Bladder microvascular endothelial cell (primary cell): Measurements from ENCODE around the gene C17orf113. TPM values are rescaled to one million over a fixed set of nuclear protein-coding genes. Genes with fewer than 3 reads are reported as not detected.

Experiments used
- total RNA-seq: library from RNA; depleted of rRNA; stranded (reverse); fragments of >200 nt; gene quantifications from 2 replicates; pipeline ENCODE4 v1.2.3, GENCODE V29; 2014

C17orf113 gene
- 0.16 and 0.25 TPM in 2 replicates for total RNA-seq

DNA sequence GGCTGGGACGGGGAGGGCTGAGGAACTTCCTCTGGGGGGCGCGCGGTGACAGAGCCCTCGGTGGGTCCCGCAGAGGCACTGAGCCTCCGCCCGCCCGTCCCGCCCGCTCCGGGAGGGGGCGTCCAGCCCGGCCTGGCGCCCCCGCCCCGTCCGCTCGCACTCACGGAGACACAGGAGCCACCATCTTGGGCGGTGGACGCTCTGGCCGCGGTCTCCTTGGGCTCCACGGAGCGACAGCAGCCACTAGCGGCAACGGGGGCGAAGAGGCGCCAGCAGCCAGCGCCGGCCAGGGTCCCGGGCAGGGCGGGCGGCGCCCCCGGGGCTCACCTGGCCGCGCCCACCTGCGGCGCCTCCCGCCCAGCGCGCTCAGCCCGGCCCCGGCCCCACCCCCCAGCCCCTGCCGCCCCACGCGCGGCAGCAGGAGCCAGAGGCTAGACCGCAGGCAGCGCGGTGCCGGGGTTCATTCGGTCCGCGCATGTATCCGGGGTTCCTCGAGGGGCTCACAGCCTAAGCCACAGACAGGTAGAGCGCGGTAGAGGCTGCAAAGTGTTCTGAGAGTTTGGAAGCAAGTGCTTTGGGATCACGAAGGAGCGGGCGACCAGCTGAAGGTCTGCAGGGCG, at the start of gene C17orf113:
C17orf113 (minus strand) TSS at position 209 of the 620 bp plus-strand sequence. CDS start 7,225 bp downstream, outside the sequence.

DNA sequence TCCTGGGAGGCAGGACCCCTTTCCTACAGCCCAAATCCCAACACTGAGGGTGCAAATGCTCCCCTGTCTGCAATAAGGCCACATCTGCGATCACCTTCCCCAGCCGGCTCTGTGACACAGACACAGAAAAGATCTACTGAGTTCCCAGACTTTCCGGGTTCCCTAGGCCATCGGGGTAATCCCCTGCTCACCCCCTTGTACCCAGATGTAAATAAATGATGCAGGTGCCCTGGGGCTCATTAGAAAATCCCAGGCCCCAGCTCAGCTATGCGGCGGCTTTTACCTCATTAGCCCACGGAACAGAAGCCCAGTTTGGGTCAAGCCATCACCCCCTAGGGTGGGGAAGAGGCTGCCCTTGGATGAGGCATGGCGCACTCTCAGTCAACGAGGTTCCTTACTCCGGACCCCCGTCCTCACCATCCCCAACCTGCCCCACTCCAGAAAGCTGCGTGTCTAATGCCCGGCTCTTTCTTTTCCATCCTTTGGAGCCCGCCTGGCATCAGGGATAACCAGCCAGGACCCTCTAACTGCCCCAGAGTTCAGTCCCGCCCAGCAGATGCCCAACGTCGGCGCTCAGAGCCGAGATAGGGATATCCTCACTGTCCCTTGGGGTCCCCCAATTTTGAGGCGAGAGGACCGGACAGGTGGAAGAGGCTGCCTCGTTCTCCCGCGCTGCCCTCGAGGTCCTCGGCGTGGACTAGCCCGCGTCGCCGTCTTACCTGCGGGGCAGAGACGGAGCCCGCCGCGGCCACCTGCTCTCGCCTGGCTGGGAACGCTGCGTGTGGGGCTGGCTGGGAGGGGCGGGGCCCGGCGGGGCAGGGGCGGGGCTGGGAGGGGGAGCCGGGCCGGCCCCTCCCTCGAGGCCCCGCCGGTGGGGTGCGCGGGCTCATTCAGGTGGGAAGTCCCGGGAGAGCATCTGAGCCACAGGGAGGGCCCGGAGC, 47.6 kb upstream of the C17orf113 start, which contains the start of gene ZNF385C:
ZNF385C (minus strand) TSS at position 783 of the 941 bp plus-strand sequence. CDS start 35,417 bp downstream, outside the sequence.

DNA sequence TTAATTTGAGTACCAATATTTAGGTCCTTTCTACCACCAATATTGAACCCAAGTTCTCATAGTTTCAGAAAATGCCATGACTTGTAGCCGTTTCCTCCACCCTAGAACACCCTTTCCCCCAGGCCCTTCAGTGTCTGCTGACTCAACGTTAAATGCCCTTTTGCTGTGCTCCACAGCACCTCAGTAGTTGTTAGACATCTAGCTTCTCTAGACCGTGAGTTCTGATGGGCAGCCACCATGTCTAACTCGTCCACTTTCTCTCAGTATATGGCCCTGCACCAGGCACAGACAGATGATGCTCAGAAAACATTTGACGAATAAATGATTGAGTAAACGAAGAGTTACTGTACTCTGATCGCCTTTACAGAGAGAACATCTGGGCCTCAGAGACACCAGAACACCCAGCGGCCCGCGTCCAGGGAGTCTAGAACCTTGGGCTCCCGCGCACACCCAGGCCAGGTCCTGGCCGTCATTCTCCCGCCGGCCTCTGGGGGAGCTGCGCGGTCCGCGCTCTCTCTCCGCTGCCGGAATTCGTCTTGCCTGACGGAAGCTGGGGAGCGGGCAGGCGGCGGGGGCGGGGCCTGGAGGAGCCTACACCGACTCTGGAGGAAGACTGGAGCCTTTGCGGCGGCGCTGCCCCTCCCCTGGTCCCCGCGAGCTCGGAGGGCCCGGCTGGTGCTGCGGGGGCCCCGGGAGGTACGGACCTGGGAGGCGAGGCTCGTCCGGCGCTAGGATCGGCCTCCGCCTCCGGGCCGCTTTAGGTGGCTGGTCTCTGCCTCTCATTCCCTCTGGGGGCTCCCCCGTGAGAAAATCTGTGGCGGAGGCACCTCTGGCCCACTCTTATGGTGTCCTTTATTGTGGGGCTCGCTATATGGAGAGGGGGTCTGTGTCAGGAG, 30.6 kb downstream of the C17orf113 start, which contains the start of gene NKIRAS2:
NKIRAS2 (plus strand) TSS at position 582 of the 896 bp plus-strand sequence. CDS start 1,488 bp downstream, outside the sequence.

DNA sequence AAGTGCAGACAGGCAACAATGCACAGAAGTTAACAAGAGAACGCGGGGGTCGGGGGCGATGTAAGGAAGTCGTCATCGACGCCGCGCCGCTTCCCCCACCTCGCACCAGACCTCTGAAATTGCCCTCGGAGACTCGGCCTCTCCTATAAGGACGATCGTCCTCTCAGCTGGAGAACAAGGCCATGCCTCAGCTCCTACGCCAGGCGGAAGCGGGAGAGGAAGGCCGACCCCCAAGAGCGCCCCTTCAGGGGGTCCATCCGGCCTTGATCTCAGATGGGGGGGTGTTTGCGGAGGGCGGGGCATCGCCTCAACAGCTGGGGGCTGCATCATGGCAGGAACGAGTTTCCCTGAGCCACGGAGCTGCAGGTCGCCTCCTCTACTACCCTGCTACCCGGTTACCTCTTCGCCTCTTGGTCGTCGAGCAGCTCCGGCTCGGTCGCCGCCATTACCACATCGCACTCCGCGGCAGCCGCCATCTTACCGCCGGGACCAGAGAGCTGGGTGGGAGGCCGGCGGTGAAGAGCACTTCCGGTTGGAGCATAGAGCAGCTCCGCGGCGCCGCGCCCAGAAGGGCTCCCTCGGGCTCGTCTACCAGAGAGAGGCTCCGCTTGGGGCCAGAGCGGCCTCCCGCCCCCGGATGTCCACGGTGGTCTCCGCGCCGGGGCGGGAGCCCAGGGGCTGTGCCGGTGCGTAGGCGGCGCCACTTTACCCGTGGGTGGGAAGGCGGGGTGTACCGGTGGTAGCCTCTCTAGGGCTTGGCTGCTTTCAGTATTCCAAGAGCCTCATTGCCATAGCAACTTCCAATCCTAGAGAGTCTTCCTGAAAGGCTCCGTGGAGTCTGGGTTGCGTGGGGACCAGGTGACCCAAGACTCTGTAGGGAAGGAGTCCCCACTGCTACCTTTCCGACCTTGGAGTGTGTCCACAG, 33.2 kb downstream of the C17orf113 start, which contains the start of gene DNAJC7:
DNAJC7 (minus strand) TSS at position 499 of the 925 bp plus-strand sequence; CDS start at position 476, 23 bp downstream.

Other genes starting within 250 kb of the C17orf113 start
- 26.4 and 97.9 TPM in 2 replicates for gene P3H4, start 238.7 kb downstream of the C17orf113 start, total RNA-seq
- gene FKBP10, start 237.6 kb downstream of the C17orf113 start, total RNA-seq: 66.5 and 243 TPM in 2 replicates
- 63.3 and 72.2 TPM in 2 replicates for gene NT5C3B, start 214.4 kb downstream of the C17orf113 start, total RNA-seq
- under 0.01 and 0.19 TPM in 2 replicates for gene KLHL10, start 212.8 kb downstream of the C17orf113 start, total RNA-seq
- 15.7 and 34.4 TPM in 2 replicates for gene KLHL11, start 185.2 kb downstream of the C17orf113 start, total RNA-seq
- gene ACLY, start 131.7 kb downstream of the C17orf113 start, total RNA-seq: 180 and 217 TPM in 2 replicates
- gene ODAD4, start 120.0 kb downstream of the C17orf113 start, total RNA-seq: 0.19 TPM in 1 of 2 replicates, not detected in the other
- 43.5 and 59.5 TPM in 2 replicates for gene CNP, start 83.8 kb downstream of the C17orf113 start, total RNA-seq
- gene DNAJC7, start 33.2 kb downstream of the C17orf113 start, total RNA-seq: 69.1 and 88.2 TPM in 2 replicates
- 27.0 and 31.0 TPM in 2 replicates for gene NKIRAS2, start 30.5 kb downstream of the C17orf113 start, total RNA-seq
- gene ZNF385C, start 47.9 kb upstream of the C17orf113 start, total RNA-seq: not detected in 2 replicates
- gene DHX58, start 62.1 kb upstream of the C17orf113 start, total RNA-seq: 10.2 and 10.4 TPM in 2 replicates
- gene KAT2A, start 70.8 kb upstream of the C17orf113 start, total RNA-seq: 6.3 and 14.2 TPM in 2 replicates
- not detected in 2 replicates for gene HSPB9, start 72.2 kb upstream of the C17orf113 start, total RNA-seq
- gene RAB5C, start 104.4 kb upstream of the C17orf113 start, total RNA-seq: 81.1 and 94.0 TPM in 2 replicates
- under 0.01 and 0.19 TPM in 2 replicates for gene KCNH4, start 130.5 kb upstream of the C17orf113 start, total RNA-seq
- gene HCRT, start 134.9 kb upstream of the C17orf113 start, total RNA-seq: not detected in 2 replicates
- gene GHDC, start 143.9 kb upstream of the C17orf113 start, total RNA-seq: 11.7 and 23.6 TPM in 2 replicates
- 23.0 and 33.6 TPM in 2 replicates for gene STAT5B, start 225.8 kb upstream of the C17orf113 start, total RNA-seq
- gene STAT5A, start 237.9 kb upstream of the C17orf113 start, total RNA-seq: 28.2 and 36.4 TPM in 2 replicates